ENCODE data around the gene ZNF182. TPM values are rescaled to one million over a fixed set of nuclear protein-coding genes. Genes with fewer than 3 reads are reported as not detected.
"Not testable (repeated sequence)": the region's sequence is repeated elsewhere in the genome, so short reads cannot be mapped to it uniquely, and the experiment has no call there.

The ZNF182 gene
- total RNA-seq, 5 donors from 2014 or later (not counting 1 experiment from before 2014, with no cell fraction given), result 7.7 to 13.0 (median 11.4) TPM

GRCh38 chrX:48030237-48030636, 26.4 kb upstream of the ZNF182 start:
- CTCF ChIA-PET, result no interaction called here
- Histone ChIP-seq H3K36me3 (ENCODE audit: control insufficient read depth in 2 of 2, extremely low read depth in 1 of 2, insufficient read depth in 1 of 2, low read length in 1 of 2) (no peaks in the 10 kb centered on the region), H3K27me3 (replicated peaks in 1 of 2; ENCODE audit: control insufficient read depth in 2 of 2, extremely low read depth in 1 of 2, insufficient read depth in 2 of 2, low read length in 1 of 2) (no peaks in the 10 kb centered on the region), H3K4me3 (ENCODE audit: control insufficient read depth in 1 of 2, extremely low read depth in 1 of 2, low read length in 1 of 2) (no peak overlapping the region), H3K27ac (ENCODE audit: low read length) (no peak overlapping the region), H3K9me3 (no peaks in the 10 kb centered on the region), H3K4me1 (ENCODE audit: control insufficient read depth in 1 of 2, extremely low read depth in 1 of 2, insufficient read depth in 2 of 2, low read length in 2 of 2) (peaks cover 0 to 5% of the 10 kb centered on the region in 2 experiments)
- ATAC-seq (replicated peaks in 1 of 4), result no peak
- no peak for DNase-seq
- H3K27me3 Mint-ChIP-seq, result peaks cover 0 to 6% of the 10 kb centered on the region in 2 donors
- POLR2A ChIA-PET, result no interaction called here
- no peak overlapping the region for H3K27ac Mint-ChIP-seq
- H3K4me1 Mint-ChIP-seq, result peaks cover 6 to 9% (median 8%) of the 10 kb centered on the region in 3 donors
- no peak overlapping the region for H3K4me3 Mint-ChIP-seq
- WGBS (ENCODE audit: insufficient coverage), result 93% methylated on average over 4 of the region's 10 CpGs
- no peaks in the 10 kb centered on the region for H3K9me3 Mint-ChIP-seq
- peaks cover 4% of the 10 kb centered on the region for H3K36me3 Mint-ChIP-seq

- peaks cover 0 to 6% of the 10 kb centered on the region in 2 donors for H3K27me3 Mint-ChIP-seq
- H3K4me3 ChIP-seq (ENCODE audit: control insufficient read depth in 1 of 2, extremely low read depth in 1 of 2, low read length in 1 of 2), result no peak overlapping the region
- H3K4me3 Mint-ChIP-seq, result no peak overlapping the region
- POLR2A ChIA-PET, result interaction anchor here in 1 of 2 donors (0.7 kb wide), 1 partner anchor 16 kb away, joined by 3 read pairs; no protein-coding TSS in a partner anchor
- H3K27ac Mint-ChIP-seq, result no peak overlapping the region
- H3K36me3 Mint-ChIP-seq, result peaks cover 4% of the 10 kb centered on the region
- H3K27ac ChIP-seq (ENCODE audit: low read length), result no peak overlapping the region
- peaks cover 0 to 5% of the 10 kb centered on the region in 2 experiments for H3K4me1 ChIP-seq (ENCODE audit: control insufficient read depth in 1 of 2, extremely low read depth in 1 of 2, insufficient read depth in 2 of 2, low read length in 2 of 2)
- H3K4me1 Mint-ChIP-seq, result peaks cover 6 to 9% (median 8%) of the 10 kb centered on the region in 3 donors
- no peaks in the 10 kb centered on the region for H3K9me3 ChIP-seq
- DNase-seq (no peak), ATAC-seq (replicated peaks in 1 of 4) (no peak)
- H3K9me3 Mint-ChIP-seq, result no peaks in the 10 kb centered on the region
- H3K36me3 ChIP-seq (ENCODE audit: control insufficient read depth in 2 of 2, extremely low read depth in 1 of 2, insufficient read depth in 1 of 2, low read length in 1 of 2), result no peaks in the 10 kb centered on the region
- WGBS (ENCODE audit: insufficient coverage), result 91% methylated on average over 5 of the region's 8 CpGs
- CTCF ChIA-PET, result interaction anchor here (1.1 to 1.8 kb wide), 3 partner anchors 174 to 196 kb away, joined by 3 to 8 read pairs (median 7); no protein-coding TSS in a partner anchor
- H3K27me3 ChIP-seq (replicated peaks in 1 of 2; ENCODE audit: control insufficient read depth in 2 of 2, extremely low read depth in 1 of 2, insufficient read depth in 2 of 2, low read length in 1 of 2), result no peaks in the 10 kb centered on the region
These were observed 24.3 kb upstream of the ZNF182 start for GRCh38 chrX:48028091-48028490.

- H3K4me3 ChIP-seq (ENCODE audit: control insufficient read depth in 1 of 2, extremely low read depth in 1 of 2, low read length in 1 of 2); H3K27ac ChIP-seq (ENCODE audit: low read length); H3K4me1 ChIP-seq (ENCODE audit: control insufficient read depth in 1 of 2, extremely low read depth in 1 of 2, insufficient read depth in 2 of 2, low read length in 2 of 2); H3K4me1 Mint-ChIP-seq; H3K9me3 ChIP-seq; H3K27me3 Mint-ChIP-seq; H3K9me3 Mint-ChIP-seq; H3K36me3 Mint-ChIP-seq; H3K36me3 ChIP-seq (ENCODE audit: control insufficient read depth in 2 of 2, extremely low read depth in 1 of 2, insufficient read depth in 1 of 2, low read length in 1 of 2); DNase-seq; H3K4me3 Mint-ChIP-seq; H3K27me3 ChIP-seq (replicated peaks in 1 of 2; ENCODE audit: control insufficient read depth in 2 of 2, extremely low read depth in 1 of 2, insufficient read depth in 2 of 2, low read length in 1 of 2); POLR2A ChIA-PET; ATAC-seq (replicated peaks in 1 of 4); H3K27ac Mint-ChIP-seq: not testable (repeated sequence)
- CTCF ChIA-PET, result interaction anchor here (0.7 to 1.8 kb wide), 7 partner anchors 173 to 200 kb away, joined by 3 to 8 read pairs (median 3); partner anchors contain the start of gene ZNF81 (in 2 of the 2)
- WGBS (ENCODE audit: insufficient coverage), result no CpG with 5 or more reads among the region's 4 CpGs
These were observed 23.8 kb upstream of the ZNF182 start for GRCh38 chrX:48027545-48027944.

GRCh38 chrX:48025561-48025960, 21.8 kb upstream of the ZNF182 start:
- Histone ChIP-seq H3K27ac (ENCODE audit: low read length) (no peak overlapping the region), H3K9me3 (no peaks in the 10 kb centered on the region), H3K36me3 (ENCODE audit: control insufficient read depth in 2 of 2, extremely low read depth in 1 of 2, insufficient read depth in 1 of 2, low read length in 1 of 2) (no peaks in the 10 kb centered on the region), H3K27me3 (replicated peaks in 1 of 2; ENCODE audit: control insufficient read depth in 2 of 2, extremely low read depth in 1 of 2, insufficient read depth in 2 of 2, low read length in 1 of 2) (no peaks in the 10 kb centered on the region), H3K4me1 (ENCODE audit: control insufficient read depth in 1 of 2, extremely low read depth in 1 of 2, insufficient read depth in 2 of 2, low read length in 2 of 2) (peaks cover 0 to 10% of the 10 kb centered on the region in 2 experiments), H3K4me3 (ENCODE audit: control insufficient read depth in 1 of 2, extremely low read depth in 1 of 2, low read length in 1 of 2) (no peak overlapping the region)
- Mint-ChIP-seq H3K9me3 (no peaks in the 10 kb centered on the region), H3K4me3 (no peak overlapping the region), H3K27ac (peak overlapping the region in 1 of 2 donors; percentile 44), H3K27me3 (no peaks in the 10 kb centered on the region), H3K4me1 (peaks cover 6 to 13% (median 12%) of the 10 kb centered on the region in 3 donors), H3K36me3 (no peaks in the 10 kb centered on the region)
- no CpG with 5 or more reads among the region's 7 CpGs for WGBS (ENCODE audit: insufficient coverage)
- peak in 17 of 35 experiments; percentile 3 to 76 (median 19) for DNase-seq
- POLR2A ChIA-PET, result no interaction called here
- CTCF ChIA-PET, result no interaction called here
- no peak for ATAC-seq (replicated peaks in 1 of 4)

- peaks cover 3 to 12% of the 10 kb centered on the region in 2 experiments for H3K4me1 ChIP-seq (ENCODE audit: control insufficient read depth in 1 of 2, extremely low read depth in 1 of 2, insufficient read depth in 2 of 2, low read length in 2 of 2)
- H3K9me3 ChIP-seq, result no peaks in the 10 kb centered on the region
- no peaks in the 10 kb centered on the region for H3K9me3 Mint-ChIP-seq
- no CpG with 5 or more reads among the region's 3 CpGs for WGBS (ENCODE audit: insufficient coverage)
- H3K27ac Mint-ChIP-seq, result no peak overlapping the region
- DNase-seq (no peak), ATAC-seq (replicated peaks in 1 of 4) (no peak)
- H3K4me1 Mint-ChIP-seq, result peaks cover 6 to 21% (median 17%) of the 10 kb centered on the region in 3 donors
- no peaks in the 10 kb centered on the region for H3K27me3 Mint-ChIP-seq
- H3K36me3 Mint-ChIP-seq, result no peaks in the 10 kb centered on the region
- ChIA-PET CTCF (no interaction called here), POLR2A (no interaction called here)
- H3K27me3 ChIP-seq (replicated peaks in 1 of 2; ENCODE audit: control insufficient read depth in 2 of 2, extremely low read depth in 1 of 2, insufficient read depth in 2 of 2, low read length in 1 of 2), result no peaks in the 10 kb centered on the region
- no peak overlapping the region for H3K27ac ChIP-seq (ENCODE audit: low read length)
- peak overlapping the region in 1 of 3 donors; percentile 53 for H3K4me3 Mint-ChIP-seq
- no peak overlapping the region for H3K4me3 ChIP-seq (ENCODE audit: control insufficient read depth in 1 of 2, extremely low read depth in 1 of 2, low read length in 1 of 2)
- H3K36me3 ChIP-seq (ENCODE audit: control insufficient read depth in 2 of 2, extremely low read depth in 1 of 2, insufficient read depth in 1 of 2, low read length in 1 of 2), result no peaks in the 10 kb centered on the region
These were observed 18.9 kb upstream of the ZNF182 start for GRCh38 chrX:48022738-48023137.

GRCh38 chrX:48022100-48022499, 18.3 kb upstream of the ZNF182 start:
- Histone ChIP-seq H3K4me1 (ENCODE audit: control insufficient read depth in 1 of 2, extremely low read depth in 1 of 2, insufficient read depth in 2 of 2, low read length in 2 of 2) (peaks cover 3 to 12% of the 10 kb centered on the region in 2 experiments), H3K36me3 (ENCODE audit: control insufficient read depth in 2 of 2, extremely low read depth in 1 of 2, insufficient read depth in 1 of 2, low read length in 1 of 2) (no peaks in the 10 kb centered on the region), H3K27me3 (replicated peaks in 1 of 2; ENCODE audit: control insufficient read depth in 2 of 2, extremely low read depth in 1 of 2, insufficient read depth in 2 of 2, low read length in 1 of 2) (no peaks in the 10 kb centered on the region), H3K4me3 (ENCODE audit: control insufficient read depth in 1 of 2, extremely low read depth in 1 of 2, low read length in 1 of 2) (no peak overlapping the region), H3K27ac (ENCODE audit: low read length) (no peak overlapping the region), H3K9me3 (no peaks in the 10 kb centered on the region)
- ChIA-PET POLR2A (no interaction called here), CTCF (no interaction called here)
- H3K27me3 Mint-ChIP-seq, result no peaks in the 10 kb centered on the region
- H3K4me1 Mint-ChIP-seq, result peaks cover 6 to 21% (median 17%) of the 10 kb centered on the region in 3 donors
- no peak overlapping the region for H3K27ac Mint-ChIP-seq
- no peaks in the 10 kb centered on the region for H3K9me3 Mint-ChIP-seq
- no peaks in the 10 kb centered on the region for H3K36me3 Mint-ChIP-seq
- H3K4me3 Mint-ChIP-seq, result peak overlapping the region in 2 of 3 donors; percentile 83 to 94
- ATAC-seq (replicated peaks in 1 of 4), result no peak
- no CpG with 5 or more reads among the region's 3 CpGs for WGBS (ENCODE audit: insufficient coverage)
- DNase-seq, result no peak

All from T-cell (primary cell).